ENCODE measurements around the gene NECTIN4.

DNA sequence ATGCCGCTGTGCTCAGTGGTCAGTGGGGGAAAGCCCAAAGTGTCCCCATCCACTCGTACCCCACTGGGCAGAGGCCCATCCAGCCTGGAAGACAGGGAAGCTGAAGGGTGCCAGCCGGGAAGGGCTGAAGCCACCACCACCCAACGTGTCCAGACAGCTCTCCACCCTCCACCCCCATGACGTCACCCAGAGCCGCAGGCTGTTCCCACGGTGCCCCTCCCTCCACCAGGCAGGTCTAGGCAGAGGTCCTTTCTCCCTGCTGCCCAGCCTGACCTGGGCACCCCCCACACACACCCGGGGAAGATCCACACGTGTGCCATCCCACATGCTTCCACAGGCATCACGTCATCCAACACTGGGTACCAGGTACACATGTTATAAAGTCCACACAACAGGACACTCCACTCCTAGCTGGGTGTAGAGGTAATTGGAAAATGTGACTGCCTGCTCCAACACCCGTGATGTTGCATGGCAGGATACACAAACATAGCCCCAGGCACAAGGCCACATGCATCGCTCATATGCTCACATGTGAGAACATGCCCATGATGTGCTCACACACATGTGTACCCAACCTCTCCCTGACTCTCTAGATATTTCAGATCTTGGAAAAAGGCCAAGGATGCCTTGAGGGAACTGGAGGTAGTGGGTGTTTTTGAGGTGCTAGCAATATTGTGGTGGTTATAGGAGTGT is 14.5 kb downstream of the NECTIN4 start:
- no peak for TF ChIP-seq CTCF (IDR thresholded peaks at IDR 0.05)
- no peak for TF ChIP-seq POLR2A (IDR thresholded peaks at IDR 0.05)
- TF ChIP-seq EP300 (IDR thresholded peaks at IDR 0.05) = no peak

Data from tibial nerve (tissue), 4 donors.